Medulla oblongata (tissue), 1 donor: ENCODE results near the gene SOX21.

Experiments
- DNase-seq: peaks from one replicate; pipeline ENCODE4 v3.0.0-alpha.2; 2015; ENCODE audit errors: extremely low spot score

SOX21 gene

GRCh38 chr13:94679614-94680013 is 32.7 kb downstream of the SOX21 start:
- no peak for DNase-seq

DNA sequence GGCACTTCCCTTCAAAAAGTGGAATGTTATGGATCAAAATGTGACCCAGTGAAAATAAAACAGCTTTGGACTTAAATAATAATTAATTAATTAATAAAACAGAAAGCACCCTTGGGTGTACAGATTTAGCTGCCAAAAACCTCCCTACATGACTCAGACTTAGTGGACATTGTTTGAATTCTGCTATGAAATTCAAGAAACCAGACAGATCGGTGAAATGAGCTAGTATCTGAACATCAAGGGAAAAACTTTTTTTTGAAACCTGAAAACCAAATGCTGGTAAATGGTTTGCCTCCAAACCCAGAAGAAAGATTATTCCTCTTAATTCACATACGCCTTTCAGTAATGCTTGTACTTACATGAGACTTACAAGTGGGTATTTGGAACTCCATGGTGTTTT is 33.5 kb downstream of the SOX21 start:
- no peak for DNase-seq

DNA sequence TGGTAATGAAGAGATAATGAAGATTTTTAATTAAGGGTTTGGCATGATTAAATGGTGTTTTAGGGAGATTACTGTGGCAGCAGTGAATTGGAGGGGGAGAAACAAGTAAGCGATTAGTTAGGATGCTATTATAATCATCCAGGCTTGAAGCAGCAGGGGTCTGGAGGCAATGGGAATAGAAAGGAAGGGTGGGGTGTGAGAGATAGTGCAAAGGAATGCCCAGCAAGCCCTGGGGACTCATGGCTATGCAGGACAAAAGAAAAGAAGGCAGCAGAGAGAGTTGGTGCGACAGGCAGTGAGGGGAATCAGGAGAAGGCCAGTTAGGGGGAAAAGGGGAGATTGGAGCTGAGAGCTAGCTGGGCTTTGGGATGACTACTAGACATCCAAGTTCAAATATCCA is 34.5 kb downstream of the SOX21 start:
- no peak for DNase-seq

- peak; percentile 75 for DNase-seq
These were observed 37.6 kb downstream of the SOX21 start for GRCh38 chr13:94674609-94675348.

- DNase-seq: no peak
These were observed 38.5 kb downstream of the SOX21 start for GRCh38 chr13:94673851-94674250.

GRCh38 chr13:94672400-94672799 is 39.9 kb downstream of the SOX21 start:
- no peak for DNase-seq

GRCh38 chr13:94667190-94667589 is 45.2 kb downstream of the SOX21 start:
- DNase-seq: no peak

GRCh38 chr13:94666065-94666464 is 46.3 kb downstream of the SOX21 start:
- DNase-seq: no peak

GRCh38 chr13:94664889-94665288 is 47.5 kb downstream of the SOX21 start:
- no peak for DNase-seq

DNA sequence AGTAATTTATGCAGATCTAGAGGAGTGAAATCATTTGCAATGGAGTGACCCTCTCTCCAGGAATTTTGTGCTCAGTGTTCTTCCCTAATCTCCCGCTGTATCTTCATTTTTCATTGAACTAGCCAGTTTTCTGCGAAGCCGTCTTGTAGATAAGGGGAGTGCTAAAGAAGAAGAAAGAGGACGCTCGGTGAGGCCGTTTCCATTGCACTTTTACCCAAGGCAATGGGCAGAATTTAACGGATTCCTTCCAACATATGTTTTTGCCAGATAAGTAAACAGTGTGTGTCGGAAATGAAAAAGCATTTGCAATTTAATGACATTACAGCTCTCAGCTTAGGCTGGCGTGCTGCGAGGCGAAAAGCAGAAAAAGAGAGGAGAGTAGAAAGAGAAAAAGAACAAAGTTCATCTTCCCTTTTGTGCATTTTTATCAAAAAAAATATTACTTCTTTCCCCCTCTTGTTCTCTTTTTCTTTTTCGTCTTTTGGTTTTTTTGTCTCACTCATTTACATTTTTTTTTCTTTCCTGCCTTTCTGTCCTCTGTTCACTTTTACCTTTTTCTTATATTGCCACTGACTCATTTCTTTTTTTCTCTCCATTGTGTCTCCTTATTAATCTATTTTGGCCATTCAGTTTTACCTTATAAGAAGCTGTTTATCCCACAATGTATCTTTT is 49.9 kb downstream of the SOX21 start:
- DNase-seq: no peak

GRCh38 chr13:94661406-94661805 is 50.9 kb downstream of the SOX21 start:
- no peak for DNase-seq

DNA sequence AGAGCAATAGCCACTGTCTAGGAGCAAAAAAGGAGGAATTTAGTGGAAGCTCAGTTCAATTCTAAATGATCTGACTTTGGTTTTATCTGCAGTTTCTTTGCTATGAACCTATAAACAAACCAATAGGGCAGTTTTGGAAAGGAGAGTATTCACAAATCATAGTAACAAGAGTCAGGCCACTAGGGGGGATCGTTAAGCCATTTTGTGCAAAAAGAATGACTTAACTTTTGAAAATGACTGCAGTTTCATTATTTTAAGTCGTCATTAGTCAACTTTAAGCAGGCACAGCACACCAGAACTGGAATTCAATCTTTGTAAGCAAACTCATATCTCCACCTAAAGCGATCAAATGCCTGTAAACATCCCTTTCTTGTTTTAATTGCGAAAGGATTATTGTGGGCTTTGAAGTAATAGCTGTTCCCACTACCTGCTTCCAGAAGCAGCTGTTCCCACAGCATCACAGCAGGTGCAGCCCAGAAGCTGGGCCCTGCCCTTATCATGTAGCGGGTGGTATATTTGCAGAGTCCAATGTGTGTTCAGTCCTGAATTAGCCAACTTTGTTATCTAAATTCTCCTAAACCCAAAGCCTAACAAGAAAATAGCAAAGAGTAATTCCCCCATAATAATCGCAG is 51.5 kb downstream of the SOX21 start:
- DNase-seq: peak; percentile 57
